SK-N-SH (cell line): ENCODE measurements around the gene SLC6A17.

Source experiments
- JUND ChIP-seq: IDR thresholded peaks from 2 replicates; pipeline ENCODE4 v1.4.0; 2012
- TF ChIP-seq, protein P1 (sequence below): fragments of 200-600 bp; sonication (generic); IDR thresholded peaks from 2 replicates; pipeline ENCODE4 v1.6.1; 2017; ENCODE audit warnings: antibody characterized with exemption, mild to moderate bottlenecking, moderate library complexity
- TF ChIP-seq, protein P2 (sequence below): IDR thresholded peaks from 2 replicates; pipeline ENCODE4 v1.4.0; 2012; ENCODE audit warnings: low read depth

DNA sequence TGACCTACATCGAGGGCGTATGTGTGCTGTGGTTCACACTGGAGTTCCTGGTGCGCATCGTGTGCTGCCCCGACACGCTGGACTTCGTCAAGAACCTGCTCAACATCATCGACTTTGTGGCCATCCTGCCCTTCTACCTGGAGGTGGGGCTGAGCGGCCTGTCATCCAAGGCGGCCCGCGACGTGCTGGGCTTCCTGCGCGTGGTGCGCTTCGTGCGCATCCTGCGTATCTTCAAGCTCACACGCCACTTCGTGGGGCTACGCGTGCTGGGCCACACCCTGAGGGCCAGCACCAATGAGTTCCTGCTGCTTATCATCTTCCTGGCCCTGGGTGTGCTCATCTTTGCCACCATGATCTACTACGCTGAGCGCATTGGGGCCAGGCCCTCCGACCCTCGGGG, 72.8 kb downstream of the SLC6A17 start:
- TF ChIP-seq, protein P1, sequence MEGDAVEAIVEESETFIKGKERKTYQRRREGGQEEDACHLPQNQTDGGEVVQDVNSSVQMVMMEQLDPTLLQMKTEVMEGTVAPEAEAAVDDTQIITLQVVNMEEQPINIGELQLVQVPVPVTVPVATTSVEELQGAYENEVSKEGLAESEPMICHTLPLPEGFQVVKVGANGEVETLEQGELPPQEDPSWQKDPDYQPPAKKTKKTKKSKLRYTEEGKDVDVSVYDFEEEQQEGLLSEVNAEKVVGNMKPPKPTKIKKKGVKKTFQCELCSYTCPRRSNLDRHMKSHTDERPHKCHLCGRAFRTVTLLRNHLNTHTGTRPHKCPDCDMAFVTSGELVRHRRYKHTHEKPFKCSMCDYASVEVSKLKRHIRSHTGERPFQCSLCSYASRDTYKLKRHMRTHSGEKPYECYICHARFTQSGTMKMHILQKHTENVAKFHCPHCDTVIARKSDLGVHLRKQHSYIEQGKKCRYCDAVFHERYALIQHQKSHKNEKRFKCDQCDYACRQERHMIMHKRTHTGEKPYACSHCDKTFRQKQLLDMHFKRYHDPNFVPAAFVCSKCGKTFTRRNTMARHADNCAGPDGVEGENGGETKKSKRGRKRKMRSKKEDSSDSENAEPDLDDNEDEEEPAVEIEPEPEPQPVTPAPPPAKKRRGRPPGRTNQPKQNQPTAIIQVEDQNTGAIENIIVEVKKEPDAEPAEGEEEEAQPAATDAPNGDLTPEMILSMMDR = no peak
- TF ChIP-seq JUND = no peak
- TF ChIP-seq, protein P2, sequence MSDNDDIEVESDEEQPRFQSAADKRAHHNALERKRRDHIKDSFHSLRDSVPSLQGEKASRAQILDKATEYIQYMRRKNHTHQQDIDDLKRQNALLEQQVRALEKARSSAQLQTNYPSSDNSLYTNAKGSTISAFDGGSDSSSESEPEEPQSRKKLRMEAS = no peak
